GM21825 (cell line): ENCODE data around the gene MIGA1.
"Not testable (repeated sequence)": the region's sequence is repeated elsewhere in the genome, so short reads cannot be mapped to it uniquely, and the experiment has no call there.

Experiments
- ATAC-seq: cut with Tn5 transposase; IDR thresholded peaks from one replicate; pipeline ENCODE4 v1.9.1; 2021; ENCODE audit warnings: mild to moderate bottlenecking, moderate library complexity; ENCODE audit not compliant: unreplicated experiment

The MIGA1 gene

GRCh38 chr1:77906019-77906545 lies 126.6 kb downstream of the MIGA1 start:
- no peak for ATAC-seq

GRCh38 chr1:77906624-77907023 lies 127.2 kb downstream of the MIGA1 start:
- no peak for ATAC-seq

GRCh38 chr1:77910116-77910515 lies 130.7 kb downstream of the MIGA1 start:
- no peak for ATAC-seq

- not testable (repeated sequence) for ATAC-seq
Measured at GRCh38 chr1:77918918-77919317, 139.5 kb downstream of the MIGA1 start.

- ATAC-seq, result no peak
Measured at GRCh38 chr1:77925518-77925917, 146.1 kb downstream of the MIGA1 start.

GRCh38 chr1:77925956-77926355 lies 146.5 kb downstream of the MIGA1 start:
- no peak for ATAC-seq

GRCh38 chr1:77926561-77927357 lies 147.3 kb downstream of the MIGA1 start:
- ATAC-seq, result no peak

- no peak for ATAC-seq
Measured at GRCh38 chr1:77927414-77927813, 148.0 kb downstream of the MIGA1 start.
